ENCODE results near the gene SORL1.
"Not testable (repeated sequence)": the region's sequence is repeated elsewhere in the genome, so short reads cannot be mapped to it uniquely, and the experiment has no call there.

The SORL1 gene

GRCh38 chr11:121451986-121452608 lies at the start of gene SORL1:
SORL1 (plus strand) TSS chr11:121452314; CDS start chr11:121452332, 18 bp downstream.
- no peak for TF ChIP-seq POLR2A (IDR thresholded peaks at IDR 0.05; ENCODE audit: low read depth, low read length)
- FAIRE-seq (no peak), DNase-seq (ENCODE audit: insufficient read length, low spot score) (peak; percentile 23)

GRCh38 chr11:121405646-121406045 lies 46.5 kb upstream of the SORL1 start:
- no peak for FAIRE-seq

GRCh38 chr11:121406291-121406690 lies 45.8 kb upstream of the SORL1 start:
- DNase-seq (ENCODE audit: insufficient read length, low spot score) (no peak), FAIRE-seq (no peak)
- no peak for TF ChIP-seq POLR2A (IDR thresholded peaks at IDR 0.05; ENCODE audit: low read depth, low read length)

More at GRCh38 chr11:121405646-121406045, 46.5 kb upstream of the SORL1 start:
- DNase-seq (ENCODE audit: insufficient read length, low spot score), result no peak
- TF ChIP-seq POLR2A (IDR thresholded peaks at IDR 0.05; ENCODE audit: low read depth, low read length), result no peak

GRCh38 chr11:121408830-121409229 lies 43.3 kb upstream of the SORL1 start:
- DNase-seq (ENCODE audit: insufficient read length, low spot score) (no peak), FAIRE-seq (no peak)
- TF ChIP-seq POLR2A (IDR thresholded peaks at IDR 0.05; ENCODE audit: low read depth, low read length), result no peak

- DNase-seq (ENCODE audit: insufficient read length, low spot score); FAIRE-seq: not testable (repeated sequence)
Measured at GRCh38 chr11:121410041-121410440, 42.1 kb upstream of the SORL1 start.

GRCh38 chr11:121411330-121411729 lies 40.8 kb upstream of the SORL1 start:
- DNase-seq (ENCODE audit: insufficient read length, low spot score); FAIRE-seq: not testable (repeated sequence)

- no peak for TF ChIP-seq POLR2A (IDR thresholded peaks at IDR 0.05; ENCODE audit: low read depth, low read length)
Measured at GRCh38 chr11:121412000-121412587, 40.0 kb upstream of the SORL1 start.

GRCh38 chr11:121412711-121413415 lies 39.3 kb upstream of the SORL1 start:
- TF ChIP-seq POLR2A (IDR thresholded peaks at IDR 0.05; ENCODE audit: low read depth, low read length), result no peak
- DNase-seq (ENCODE audit: insufficient read length, low spot score), result no peak
- FAIRE-seq, result no peak

More at GRCh38 chr11:121412000-121412587, 40.0 kb upstream of the SORL1 start:
- no peak for DNase-seq (ENCODE audit: insufficient read length, low spot score)
- no peak for FAIRE-seq

GRCh38 chr11:121414141-121414913 lies 37.8 kb upstream of the SORL1 start:
- FAIRE-seq (no peak), DNase-seq (ENCODE audit: insufficient read length, low spot score) (no peak)
- no peak for TF ChIP-seq POLR2A (IDR thresholded peaks at IDR 0.05; ENCODE audit: low read depth, low read length)

- FAIRE-seq (no peak), DNase-seq (ENCODE audit: insufficient read length, low spot score) (no peak)
- no peak for TF ChIP-seq POLR2A (IDR thresholded peaks at IDR 0.05; ENCODE audit: low read depth, low read length)
Measured at GRCh38 chr11:121415856-121416255, 36.3 kb upstream of the SORL1 start.

- peak; percentile 48 for FAIRE-seq
Measured at GRCh38 chr11:121417055-121417551, 35.0 kb upstream of the SORL1 start.

GRCh38 chr11:121417607-121418006 lies 34.5 kb upstream of the SORL1 start:
- FAIRE-seq (no peak), DNase-seq (ENCODE audit: insufficient read length, low spot score) (no peak)
- no peak for TF ChIP-seq POLR2A (IDR thresholded peaks at IDR 0.05; ENCODE audit: low read depth, low read length)

More at GRCh38 chr11:121417055-121417551, 35.0 kb upstream of the SORL1 start:
- TF ChIP-seq POLR2A (IDR thresholded peaks at IDR 0.05; ENCODE audit: low read depth, low read length), result no peak
- DNase-seq (ENCODE audit: insufficient read length, low spot score), result no peak

- TF ChIP-seq POLR2A (IDR thresholded peaks at IDR 0.05; ENCODE audit: low read depth, low read length), result no peak
- no peak for FAIRE-seq
- no peak for DNase-seq (ENCODE audit: insufficient read length, low spot score)
Measured at GRCh38 chr11:121418625-121419114, 33.4 kb upstream of the SORL1 start.

GRCh38 chr11:121419836-121420235 lies 32.3 kb upstream of the SORL1 start:
- FAIRE-seq, result no peak
- no peak for DNase-seq (ENCODE audit: insufficient read length, low spot score)
- no peak for TF ChIP-seq POLR2A (IDR thresholded peaks at IDR 0.05; ENCODE audit: low read depth, low read length)
